Retinal pigment epithelial cell (primary cell): ENCODE data around the gene FAM32A.

Source experiments
- DNase-seq: peaks from one replicate; pipeline ENCODE4 v3.0.0-alpha.2; 2010; ENCODE audit warnings: low read depth
- H3K4me3 ChIP-seq: 2 replicates; pipeline ENCODE4 v1.5.1; 2011; ENCODE audit warnings: mild to moderate bottlenecking, low read length, control low read depth, moderate library complexity
- CTCF ChIP-seq: conservative IDR thresholded peaks from 2 replicates; pipeline ENCODE4 v1.5.1; 2011; ENCODE audit warnings: low read depth, low read length, control low read depth, inconsistent platforms

The FAM32A gene

GRCh38 chr19:16201011-16201391 is 15.8 kb downstream of the FAM32A start:
- no peak for DNase-seq
- TF ChIP-seq CTCF = no peak

GRCh38 chr19:16202320-16203255 is 17.4 kb downstream of the FAM32A start:
- TF ChIP-seq CTCF = no peak
- no peak for DNase-seq
- no peak overlapping the region for H3K4me3 ChIP-seq

More at GRCh38 chr19:16201011-16201391, 15.8 kb downstream of the FAM32A start:
- H3K4me3 ChIP-seq = no peak overlapping the region

GRCh38 chr19:16203256-16204004 is 18.2 kb downstream of the FAM32A start:
- no peak overlapping the region for H3K4me3 ChIP-seq
- TF ChIP-seq CTCF = no peak
- DNase-seq = no peak

GRCh38 chr19:16204005-16204294 is 18.7 kb downstream of the FAM32A start:
- H3K4me3 ChIP-seq = no peak overlapping the region
- DNase-seq = no peak
- TF ChIP-seq CTCF = no peak

- H3K4me3 ChIP-seq = no peak overlapping the region
- TF ChIP-seq CTCF = no peak
- DNase-seq = no peak
Observed at GRCh38 chr19:16205205-16206045, 20.2 kb downstream of the FAM32A start.

- TF ChIP-seq CTCF = no peak
- DNase-seq = no peak
- H3K4me3 ChIP-seq = no peak overlapping the region
Observed at GRCh38 chr19:16206046-16206605, 20.9 kb downstream of the FAM32A start.
